ENCODE results near the gene ZC3HAV1. TPM values are rescaled to one million over a fixed set of nuclear protein-coding genes. Genes with fewer than 3 reads are reported as not detected.
A peak's percentile ranks its signal among the peaks of the same experiment; 100 is the strongest.

Gene ZC3HAV1
- total and polyA plus RNA-seq, 2 of the 4 experiments (the other 2 are of a cell fraction) = 9.9 to 22.4 TPM

DNA sequence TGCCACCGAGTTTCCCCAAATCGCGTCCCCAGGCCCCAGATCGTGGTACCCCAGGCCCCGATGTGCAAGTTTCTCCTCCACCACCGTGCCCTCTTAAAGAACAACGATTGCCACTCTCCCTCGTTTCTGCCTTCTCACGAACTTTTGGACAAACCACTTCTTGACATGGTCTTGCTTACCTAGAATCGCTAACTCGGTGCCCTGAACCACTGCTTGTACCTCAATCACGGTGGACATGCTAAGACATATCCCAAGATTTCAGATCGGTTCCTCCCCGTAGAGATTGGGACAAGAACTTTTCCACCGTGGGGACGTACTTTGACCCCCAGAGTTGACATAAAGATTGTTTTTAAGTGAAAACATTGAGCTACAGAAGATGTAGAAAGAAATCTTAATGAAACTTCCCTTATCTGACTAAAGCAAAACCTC lies 477 bp upstream of the ZC3HAV1 start:
- intact Hi-C loops (cut with micrococcal nuclease) (loop anchor here (2.0 kb wide), 1 partner anchor 121 kb away; the partner anchor contains the start of gene UBN2), in situ Hi-C loops (cut with MboI; ENCODE audit: low sequenced_read_pairs) (no loop called here), dilution Hi-C loops (cut with HindIII; ENCODE audit: low sequenced_read_pairs, unreplicated experiment) (no loop called here)
- Histone ChIP-seq H4K20me1 (ENCODE audit: insufficient read depth, low read length) (no peaks in the 10 kb centered on the region; the same call in 1 of the 2 replicates), H4K8ac (ENCODE audit: low read depth in 2 of 2, low read length in 2 of 2) (peak overlapping the region; percentile 85 to 99), H2BK5ac (ENCODE audit: low read depth, low read length, poor library complexity, severe bottlenecking) (peak overlapping the region; percentile 68), H2BK15ac (ENCODE audit: low read depth, low read length) (peak overlapping the region; percentile 52; the same call in 2 of the 3 replicates), H2BK20ac (ENCODE audit: low read depth, low read length) (peak overlapping the region; percentile 63), H4K91ac (ENCODE audit: insufficient read depth, low read depth, low read length) (peak overlapping the region; percentile 76), H3K4ac (ENCODE audit: low read depth, low read length) (peak overlapping the region; percentile 85), H3K14ac (replicated peaks; ENCODE audit: low read depth, low read length) (peak overlapping the region; percentile 98), H3K27me3 (ENCODE audit: control insufficient read depth, insufficient read depth, low read length) (no peaks in the 10 kb centered on the region), H3K4me1 (ENCODE audit: control insufficient read depth, insufficient read depth, low read length) (peaks cover 2% of the 10 kb centered on the region), H3K4me3 (ENCODE audit: insufficient read depth, low read depth, low read length) (peak overlapping the region; percentile 89), H2AK9ac (replicated peaks; ENCODE audit: low read depth, low read length, poor library complexity) (peak overlapping the region; percentile 80), H4K5ac (ENCODE audit: low read depth, low read length) (peak overlapping the region; percentile 97), H3K36me3 (ENCODE audit: control insufficient read depth, insufficient read depth, low read length) (no peaks in the 10 kb centered on the region), H3K9me1 (ENCODE audit: insufficient read depth, low read length) (peaks cover 9% of the 10 kb centered on the region; the same call in 1 of the 2 replicates), H3K79me1 (ENCODE audit: low read depth in 1 of 2, low read length in 2 of 2) (peaks cover 12 to 27% of the 10 kb centered on the region in 2 experiments; a peak in 3 of 4 replicates), H3K9ac (ENCODE audit: low read depth, low read length) (peak overlapping the region; percentile 70), H2AFZ (replicated peaks; ENCODE audit: low read length, poor library complexity) (peak overlapping the region; percentile 97), H2AK5ac (ENCODE audit: low read depth, low read length) (peak overlapping the region; percentile 77), H3K27ac (ENCODE audit: insufficient read depth, low read length) (peak overlapping the region; percentile 69), H2BK120ac (ENCODE audit: low read depth, low read length) (peak overlapping the region; percentile 80), H3K4me2 (ENCODE audit: low read depth, low read length) (peak overlapping the region; percentile 70), H3K56ac (ENCODE audit: extremely low read depth, insufficient read depth, low read length) (peak overlapping the region; percentile 86; the same call in 1 of the 2 replicates), H3K9me3 (ENCODE audit: control insufficient read depth, insufficient read depth, low read length) (no peaks in the 10 kb centered on the region), H3K18ac (ENCODE audit: low read depth, low read length) (peak overlapping the region; percentile 55), H3K23ac (ENCODE audit: low read depth, low read length) (peak overlapping the region; percentile 94)
- ATAC-seq (ENCODE audit: low read depth) (no peak), DNase-seq (no peak)
- ChIA-PET CTCF (no interaction called here), POLR2A (ENCODE audit: unreplicated experiment) (no interaction called here)
- WGBS, 2 experiments (ENCODE audit: extremely low coverage in 2 of 2, insufficient read length in 1 of 2) = 3% methylated on average over 6 of the region's 16 CpGs; no CpG with 5 or more reads in 1 of the 2 experiments
- TF ChIP-seq MXI1 (IDR thresholded peaks at IDR 0.05; ENCODE audit: borderline replicate concordance, low read depth, low read length) = no peak
- no peak for TF ChIP-seq MAFK (IDR thresholded peaks at IDR 0.05; ENCODE audit: low read depth, low read length)
- TF ChIP-seq SMC3 (IDR thresholded peaks at IDR 0.05; ENCODE audit: low read depth, low read length) = no peak
- no peak for TF ChIP-seq CHD1 (IDR thresholded peaks at IDR 0.05; ENCODE audit: low read depth, low read length)
- TF ChIP-seq NFE2L2 (IDR thresholded peaks at IDR 0.05; ENCODE audit: low read depth, low read length) = no peak
- no peak for TF ChIP-seq CEBPB (IDR thresholded peaks at IDR 0.05; ENCODE audit: low read depth, low read length)
- TF ChIP-seq, protein P1, sequence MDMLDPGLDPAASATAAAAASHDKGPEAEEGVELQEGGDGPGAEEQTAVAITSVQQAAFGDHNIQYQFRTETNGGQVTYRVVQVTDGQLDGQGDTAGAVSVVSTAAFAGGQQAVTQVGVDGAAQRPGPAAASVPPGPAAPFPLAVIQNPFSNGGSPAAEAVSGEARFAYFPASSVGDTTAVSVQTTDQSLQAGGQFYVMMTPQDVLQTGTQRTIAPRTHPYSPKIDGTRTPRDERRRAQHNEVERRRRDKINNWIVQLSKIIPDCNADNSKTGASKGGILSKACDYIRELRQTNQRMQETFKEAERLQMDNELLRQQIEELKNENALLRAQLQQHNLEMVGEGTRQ (IDR thresholded peaks at IDR 0.05; ENCODE audit: low read depth, low read length) = no peak
- no peak for TF ChIP-seq MAZ (IDR thresholded peaks at IDR 0.05; ENCODE audit: borderline replicate concordance, low read depth, low read length)
- TF ChIP-seq BHLHE40 (IDR thresholded peaks at IDR 0.05; ENCODE audit: low read depth, low read length) = no peak
- TF ChIP-seq POLR2A (IDR thresholded peaks at IDR 0.05; ENCODE audit: low read depth, low read length) = no peak
- TF ChIP-seq, protein P2, sequence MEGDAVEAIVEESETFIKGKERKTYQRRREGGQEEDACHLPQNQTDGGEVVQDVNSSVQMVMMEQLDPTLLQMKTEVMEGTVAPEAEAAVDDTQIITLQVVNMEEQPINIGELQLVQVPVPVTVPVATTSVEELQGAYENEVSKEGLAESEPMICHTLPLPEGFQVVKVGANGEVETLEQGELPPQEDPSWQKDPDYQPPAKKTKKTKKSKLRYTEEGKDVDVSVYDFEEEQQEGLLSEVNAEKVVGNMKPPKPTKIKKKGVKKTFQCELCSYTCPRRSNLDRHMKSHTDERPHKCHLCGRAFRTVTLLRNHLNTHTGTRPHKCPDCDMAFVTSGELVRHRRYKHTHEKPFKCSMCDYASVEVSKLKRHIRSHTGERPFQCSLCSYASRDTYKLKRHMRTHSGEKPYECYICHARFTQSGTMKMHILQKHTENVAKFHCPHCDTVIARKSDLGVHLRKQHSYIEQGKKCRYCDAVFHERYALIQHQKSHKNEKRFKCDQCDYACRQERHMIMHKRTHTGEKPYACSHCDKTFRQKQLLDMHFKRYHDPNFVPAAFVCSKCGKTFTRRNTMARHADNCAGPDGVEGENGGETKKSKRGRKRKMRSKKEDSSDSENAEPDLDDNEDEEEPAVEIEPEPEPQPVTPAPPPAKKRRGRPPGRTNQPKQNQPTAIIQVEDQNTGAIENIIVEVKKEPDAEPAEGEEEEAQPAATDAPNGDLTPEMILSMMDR (conservative IDR thresholded peaks at IDR 0.05; ENCODE audit: low read depth, low read length) = no peak
- TF ChIP-seq, protein P3, sequence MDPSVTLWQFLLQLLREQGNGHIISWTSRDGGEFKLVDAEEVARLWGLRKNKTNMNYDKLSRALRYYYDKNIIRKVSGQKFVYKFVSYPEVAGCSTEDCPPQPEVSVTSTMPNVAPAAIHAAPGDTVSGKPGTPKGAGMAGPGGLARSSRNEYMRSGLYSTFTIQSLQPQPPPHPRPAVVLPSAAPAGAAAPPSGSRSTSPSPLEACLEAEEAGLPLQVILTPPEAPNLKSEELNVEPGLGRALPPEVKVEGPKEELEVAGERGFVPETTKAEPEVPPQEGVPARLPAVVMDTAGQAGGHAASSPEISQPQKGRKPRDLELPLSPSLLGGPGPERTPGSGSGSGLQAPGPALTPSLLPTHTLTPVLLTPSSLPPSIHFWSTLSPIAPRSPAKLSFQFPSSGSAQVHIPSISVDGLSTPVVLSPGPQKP (IDR thresholded peaks at IDR 0.05; ENCODE audit: borderline replicate concordance, low read depth, low read length) = no peak
- no peak for TF ChIP-seq RFX5 (IDR thresholded peaks at IDR 0.05; ENCODE audit: low read depth, low read length)
- TF ChIP-seq FOS (IDR thresholded peaks at IDR 0.05; ENCODE audit: low read depth, low read length) = no peak
- no peak for TF ChIP-seq RCOR1 (IDR thresholded peaks at IDR 0.05; ENCODE audit: insufficient replicate concordance, low read length)
- no peak for TF ChIP-seq RAD21 (IDR thresholded peaks at IDR 0.05; ENCODE audit: low read length)
- BruUV-seq (replicated peaks) = no TSS peak
